ENCODE data around the gene CDK19.
"Not testable (repeated sequence)": the region's sequence is repeated elsewhere in the genome, so short reads cannot be mapped to it uniquely, and the experiment has no call there.

The CDK19 gene

GRCh38 chr6:110746680-110747079, 68.6 kb downstream of the CDK19 start:
- TF ChIP-seq CTCF (IDR thresholded peaks at IDR 0.05; ENCODE audit: low read depth, low read length) = no peak
- no peaks in the 10 kb centered on the region for H3K9me3 ChIP-seq (ENCODE audit: severe bottlenecking)
- no peak overlapping the region for H3K4me3 ChIP-seq (ENCODE audit: low read depth, low read length)
- H3K36me3 ChIP-seq = no peaks in the 10 kb centered on the region
- no peaks in the 10 kb centered on the region for H3K27me3 ChIP-seq (ENCODE audit: insufficient read depth, low read depth, severe bottlenecking)
- H3K27ac ChIP-seq = no peak overlapping the region
- no peak for DNase-seq

- no peak for DNase-seq
- H3K27me3 ChIP-seq (ENCODE audit: insufficient read depth, low read depth, severe bottlenecking) = no peaks in the 10 kb centered on the region
- H3K27ac ChIP-seq = no peak overlapping the region
- H3K4me3 ChIP-seq (ENCODE audit: low read depth, low read length) = no peak overlapping the region
- no peaks in the 10 kb centered on the region for H3K9me3 ChIP-seq (ENCODE audit: severe bottlenecking)
- no peaks in the 10 kb centered on the region for H3K36me3 ChIP-seq
- TF ChIP-seq CTCF (IDR thresholded peaks at IDR 0.05; ENCODE audit: low read depth, low read length) = no peak
These were observed 70.3 kb downstream of the CDK19 start for GRCh38 chr6:110744991-110745390.

GRCh38 chr6:110742552-110742951, 72.7 kb downstream of the CDK19 start:
- not testable (repeated sequence) for H3K9me3 ChIP-seq (ENCODE audit: severe bottlenecking); H3K27ac ChIP-seq

GRCh38 chr6:110741517-110741916, 73.8 kb downstream of the CDK19 start:
- Histone ChIP-seq H3K27me3 (ENCODE audit: insufficient read depth, low read depth, severe bottlenecking) (no peaks in the 10 kb centered on the region), H3K4me3 (ENCODE audit: low read depth, low read length) (no peak overlapping the region), H3K9me3 (ENCODE audit: severe bottlenecking) (no peaks in the 10 kb centered on the region), H3K36me3 (no peaks in the 10 kb centered on the region), H3K27ac (no peak overlapping the region)
- DNase-seq = no peak
- no peak for TF ChIP-seq CTCF (IDR thresholded peaks at IDR 0.05; ENCODE audit: low read depth, low read length)

More at GRCh38 chr6:110742552-110742951, 72.7 kb downstream of the CDK19 start:
- not testable (repeated sequence) for H3K36me3 ChIP-seq; H3K27me3 ChIP-seq (ENCODE audit: insufficient read depth, low read depth, severe bottlenecking); H3K4me3 ChIP-seq (ENCODE audit: low read depth, low read length); DNase-seq

GRCh38 chr6:110738899-110739365, 76.3 kb downstream of the CDK19 start:
- Histone ChIP-seq H3K27me3 (ENCODE audit: insufficient read depth, low read depth, severe bottlenecking) (no peaks in the 10 kb centered on the region), H3K4me3 (ENCODE audit: low read depth, low read length) (no peak overlapping the region), H3K27ac (no peak overlapping the region), H3K9me3 (ENCODE audit: severe bottlenecking) (no peaks in the 10 kb centered on the region), H3K36me3 (no peaks in the 10 kb centered on the region)
- DNase-seq = no peak
- no peak for TF ChIP-seq CTCF (IDR thresholded peaks at IDR 0.05; ENCODE audit: low read depth, low read length)

GRCh38 chr6:110735666-110736065, 79.6 kb downstream of the CDK19 start:
- TF ChIP-seq CTCF (IDR thresholded peaks at IDR 0.05; ENCODE audit: low read depth, low read length) = no peak
- Histone ChIP-seq H3K27me3 (ENCODE audit: insufficient read depth, low read depth, severe bottlenecking) (no peaks in the 10 kb centered on the region), H3K9me3 (ENCODE audit: severe bottlenecking) (no peaks in the 10 kb centered on the region), H3K36me3 (no peaks in the 10 kb centered on the region), H3K27ac (no peak overlapping the region), H3K4me3 (ENCODE audit: low read depth, low read length) (no peak overlapping the region)
- no peak for DNase-seq

All from WERI-Rb-1 (cell line).